Activated naive CD4-positive, alpha-beta T cell treated with anti-CD3 and anti-CD28 coated beads, Interleukin-2, amount 10 ng/mL, durations not matched to agents 7 days and 5 days (primary cell): ENCODE results near the gene FRMPD1.

ENCODE experiments used
- CTCF ChIA-PET: fragments of 350-600 bp; sonication (Branson Sonifier 250); formaldehyde crosslinking; loops from one replicate; lab custom pipeline; 2021; ENCODE audit warnings: antibody characterized with exemption; lab: Charles Lee
- DNase-seq: peaks from one replicate; pipeline ENCODE4 v3.0.0-alpha.2; 2020
- H3K27ac Mint-ChIP-seq: one replicate; pipeline ENCODE4 v1.8.0; 2021; ENCODE audit warnings: mild to moderate bottlenecking, moderate library complexity, mixed read lengths
- H3K27me3 Mint-ChIP-seq: one replicate; pipeline ENCODE4 v1.8.0; 2021; ENCODE audit warnings: mild to moderate bottlenecking, mixed read lengths
- H3K36me3 Mint-ChIP-seq: one replicate; pipeline ENCODE4 v1.8.0; 2021; ENCODE audit warnings: mixed read lengths
- H3K4me1 Mint-ChIP-seq: one replicate; pipeline ENCODE4 v1.8.0; 2021; ENCODE audit warnings: mixed read lengths
- H3K4me3 Mint-ChIP-seq: one replicate; pipeline ENCODE4 v1.8.0; 2021; ENCODE audit warnings: mild to moderate bottlenecking, moderate library complexity, mixed read lengths
- H3K9me3 Mint-ChIP-seq: one replicate; pipeline ENCODE4 v1.8.0; 2021; ENCODE audit warnings: mixed read lengths

The FRMPD1 gene

GRCh38 chr9:37715260-37715659 lies 64.5 kb downstream of the FRMPD1 start:
- H3K36me3 Mint-ChIP-seq: no peaks in the 10 kb centered on the region
- no peak overlapping the region for H3K4me3 Mint-ChIP-seq
- H3K9me3 Mint-ChIP-seq: no peaks in the 10 kb centered on the region
- no peak overlapping the region for H3K27ac Mint-ChIP-seq
- no peaks in the 10 kb centered on the region for H3K4me1 Mint-ChIP-seq
- no peak for DNase-seq
- H3K27me3 Mint-ChIP-seq: peaks cover 11% of the 10 kb centered on the region
- CTCF ChIA-PET: no interaction called here

DNA sequence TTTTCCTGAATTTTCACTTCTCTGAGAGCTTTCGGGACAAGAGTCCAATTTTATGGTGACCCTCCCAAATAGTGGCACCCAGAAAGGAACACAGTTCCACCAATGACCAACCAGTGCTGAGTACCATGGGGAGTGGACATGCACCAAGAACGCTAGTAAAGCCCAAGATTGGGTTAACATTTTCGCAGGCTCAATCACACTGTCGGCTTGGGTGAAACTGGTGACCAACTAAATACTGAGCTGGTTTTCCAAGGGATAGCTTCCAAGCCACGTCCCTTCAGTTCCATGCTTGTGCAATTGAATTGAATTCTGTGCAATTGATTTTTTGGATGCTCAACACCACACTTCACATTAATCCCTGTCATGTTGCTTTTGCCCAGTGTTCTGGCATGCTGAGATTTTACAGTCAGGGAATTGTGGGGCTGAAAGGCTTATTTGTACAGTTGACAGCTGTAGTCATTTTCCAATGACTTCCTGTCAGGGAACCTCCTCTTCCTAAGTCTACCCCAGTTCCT lies 65.3 kb downstream of the FRMPD1 start:
- Mint-ChIP-seq H3K27ac (no peak overlapping the region), H3K36me3 (no peaks in the 10 kb centered on the region), H3K27me3 (peaks cover 15% of the 10 kb centered on the region), H3K9me3 (no peaks in the 10 kb centered on the region), H3K4me1 (no peaks in the 10 kb centered on the region), H3K4me3 (no peak overlapping the region)
- DNase-seq: no peak
- CTCF ChIA-PET: no interaction called here

DNA sequence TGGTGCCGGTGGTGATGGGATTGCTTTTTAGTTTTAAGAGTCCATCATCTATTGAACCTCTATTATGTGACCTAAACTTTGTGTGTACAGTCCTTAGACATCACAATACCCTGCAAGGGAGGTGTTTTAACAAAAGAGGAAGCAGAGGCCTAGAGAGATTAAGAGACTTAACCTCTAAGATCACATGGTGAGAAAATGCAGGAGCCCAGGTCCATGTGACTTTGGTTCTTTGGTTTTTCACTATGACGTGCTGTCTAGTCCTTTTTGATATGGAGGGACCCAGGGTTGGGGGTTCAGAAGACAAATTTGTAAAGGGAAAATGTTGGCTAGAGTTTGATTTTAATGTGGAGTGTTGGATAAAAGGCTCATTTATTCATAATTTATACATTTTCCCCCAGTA lies 68.8 kb downstream of the FRMPD1 start:
- Mint-ChIP-seq H3K4me3 (no peak overlapping the region), H3K27ac (no peak overlapping the region), H3K9me3 (no peaks in the 10 kb centered on the region), H3K36me3 (no peaks in the 10 kb centered on the region), H3K4me1 (no peaks in the 10 kb centered on the region), H3K27me3 (peaks cover 16% of the 10 kb centered on the region)
- CTCF ChIA-PET: no interaction called here
- no peak for DNase-seq

- H3K27me3 Mint-ChIP-seq: peaks cover 31% of the 10 kb centered on the region
- H3K36me3 Mint-ChIP-seq: no peaks in the 10 kb centered on the region
- no peaks in the 10 kb centered on the region for H3K4me1 Mint-ChIP-seq
- no peaks in the 10 kb centered on the region for H3K9me3 Mint-ChIP-seq
- CTCF ChIA-PET: no interaction called here
- H3K4me3 Mint-ChIP-seq: no peak overlapping the region
- DNase-seq: no peak
- no peak overlapping the region for H3K27ac Mint-ChIP-seq
Observed at GRCh38 chr9:37727013-37727412, 76.3 kb downstream of the FRMPD1 start.

GRCh38 chr9:37729499-37729898 lies 78.7 kb downstream of the FRMPD1 start:
- CTCF ChIA-PET: no interaction called here
- Mint-ChIP-seq H3K4me3 (no peak overlapping the region), H3K27ac (no peak overlapping the region)

GRCh38 chr9:37730256-37730655 lies 79.5 kb downstream of the FRMPD1 start:
- no peaks in the 10 kb centered on the region for H3K4me1 Mint-ChIP-seq
- H3K4me3 Mint-ChIP-seq: no peak overlapping the region
- peaks cover 55% of the 10 kb centered on the region for H3K27me3 Mint-ChIP-seq
- no peaks in the 10 kb centered on the region for H3K36me3 Mint-ChIP-seq
- CTCF ChIA-PET: no interaction called here
- no peak for DNase-seq
- H3K27ac Mint-ChIP-seq: no peak overlapping the region
- no peaks in the 10 kb centered on the region for H3K9me3 Mint-ChIP-seq

More at GRCh38 chr9:37729499-37729898, 78.7 kb downstream of the FRMPD1 start:
- DNase-seq: no peak
- Mint-ChIP-seq H3K36me3 (no peaks in the 10 kb centered on the region), H3K4me1 (no peaks in the 10 kb centered on the region), H3K27me3 (peaks cover 51% of the 10 kb centered on the region), H3K9me3 (no peaks in the 10 kb centered on the region)

DNA sequence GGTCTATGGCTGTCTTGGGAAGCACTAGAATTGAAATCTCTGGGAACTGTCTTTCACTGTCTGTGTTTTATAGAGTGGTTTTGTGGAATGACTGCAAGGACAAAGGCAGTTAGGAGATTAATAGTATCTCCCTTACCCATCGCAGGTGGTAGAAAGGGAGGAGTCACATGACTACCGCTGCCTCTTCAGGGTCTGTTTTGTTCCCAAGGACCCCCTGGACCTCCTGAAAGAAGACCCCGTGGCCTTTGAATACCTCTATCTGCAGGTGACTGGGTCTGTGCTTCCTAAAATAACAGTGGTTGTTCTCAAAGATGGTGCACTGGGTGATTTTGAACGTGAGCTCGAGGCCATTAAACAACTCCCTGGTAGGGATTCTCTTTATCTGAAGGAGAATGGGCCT lies 80.1 kb downstream of the FRMPD1 start:
- Mint-ChIP-seq H3K4me3 (no peak overlapping the region), H3K27me3 (peaks cover 55% of the 10 kb centered on the region), H3K9me3 (no peaks in the 10 kb centered on the region), H3K4me1 (no peaks in the 10 kb centered on the region), H3K27ac (no peak overlapping the region), H3K36me3 (no peaks in the 10 kb centered on the region)
- no peak for DNase-seq
- CTCF ChIA-PET: no interaction called here

GRCh38 chr9:37732086-37732741 lies 81.5 kb downstream of the FRMPD1 start:
- H3K4me1 Mint-ChIP-seq: no peaks in the 10 kb centered on the region
- DNase-seq: no peak
- CTCF ChIA-PET: no interaction called here
- peaks cover 50% of the 10 kb centered on the region for H3K27me3 Mint-ChIP-seq
- H3K4me3 Mint-ChIP-seq: no peak overlapping the region
- H3K27ac Mint-ChIP-seq: no peak overlapping the region
- no peaks in the 10 kb centered on the region for H3K9me3 Mint-ChIP-seq
- no peaks in the 10 kb centered on the region for H3K36me3 Mint-ChIP-seq

- Mint-ChIP-seq H3K27me3 (peaks cover 50% of the 10 kb centered on the region), H3K27ac (no peak overlapping the region), H3K4me3 (no peak overlapping the region), H3K9me3 (no peaks in the 10 kb centered on the region), H3K4me1 (no peaks in the 10 kb centered on the region), H3K36me3 (no peaks in the 10 kb centered on the region)
- no peak for DNase-seq
- CTCF ChIA-PET: no interaction called here
Observed at GRCh38 chr9:37732952-37733351, 82.2 kb downstream of the FRMPD1 start.

GRCh38 chr9:37739222-37739621 lies 88.5 kb downstream of the FRMPD1 start:
- CTCF ChIA-PET: no interaction called here
- Mint-ChIP-seq H3K27ac (no peak overlapping the region), H3K4me3 (no peak overlapping the region), H3K4me1 (no peaks in the 10 kb centered on the region), H3K9me3 (no peaks in the 10 kb centered on the region), H3K27me3 (peaks cover 24% of the 10 kb centered on the region), H3K36me3 (no peaks in the 10 kb centered on the region)
- no peak for DNase-seq

DNA sequence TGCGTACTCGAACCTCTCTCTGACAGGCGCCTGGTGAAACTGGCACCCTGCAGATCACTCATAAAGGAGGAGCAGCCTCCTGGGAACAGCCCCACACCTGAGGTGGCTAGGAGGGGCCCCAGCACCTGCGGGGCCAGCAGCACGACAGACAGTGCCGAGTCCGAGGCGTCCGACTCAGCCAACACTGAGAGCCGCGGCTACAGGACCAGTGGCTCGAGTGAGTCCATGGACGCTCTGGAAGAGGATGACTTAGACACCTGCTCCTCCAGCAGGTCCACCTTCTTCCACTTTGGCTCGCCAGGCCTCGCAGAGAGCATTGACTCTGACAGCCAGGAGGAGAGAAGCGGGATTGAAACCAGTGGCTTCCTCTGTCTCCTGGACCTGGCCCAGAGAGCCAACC lies 89.4 kb downstream of the FRMPD1 start:
- H3K9me3 Mint-ChIP-seq: no peaks in the 10 kb centered on the region
- H3K27me3 Mint-ChIP-seq: peaks cover 23% of the 10 kb centered on the region
- no peak overlapping the region for H3K4me3 Mint-ChIP-seq
- H3K4me1 Mint-ChIP-seq: no peaks in the 10 kb centered on the region
- CTCF ChIA-PET: no interaction called here
- H3K36me3 Mint-ChIP-seq: no peaks in the 10 kb centered on the region
- no peak for DNase-seq
- no peak overlapping the region for H3K27ac Mint-ChIP-seq

DNA sequence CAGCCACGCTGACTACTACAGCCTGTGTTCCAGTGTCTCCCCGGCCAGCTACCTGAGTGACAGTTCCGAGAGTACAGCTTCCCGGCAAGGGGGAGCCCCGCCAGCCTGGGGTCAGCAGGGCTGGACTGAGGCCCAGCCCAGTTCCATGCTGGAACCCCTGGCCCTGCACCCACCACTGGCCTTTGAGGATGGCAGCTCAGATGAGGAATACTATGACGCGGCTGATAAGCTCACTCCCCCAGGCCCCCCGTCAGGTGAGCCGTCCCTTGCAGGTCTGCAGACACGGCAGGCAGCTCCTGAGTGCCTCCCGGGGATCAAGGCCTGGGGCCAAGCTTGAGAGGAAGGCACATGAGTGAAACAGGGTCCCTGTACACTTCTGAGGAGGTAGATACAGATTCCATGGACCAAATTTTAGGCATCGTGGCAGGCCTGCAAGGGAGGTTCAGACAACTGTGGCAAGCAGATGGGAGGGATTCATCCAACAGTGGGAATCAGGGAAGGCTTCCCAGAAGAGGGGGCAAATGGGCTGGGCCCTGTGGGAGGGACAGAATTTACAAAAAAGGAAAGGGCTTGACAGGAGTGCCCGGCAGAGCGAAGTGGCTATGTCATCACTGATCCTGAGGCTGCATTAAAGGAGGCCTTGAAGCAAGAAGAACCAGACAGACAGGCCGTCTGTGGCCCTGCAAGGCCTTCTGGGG lies 90.0 kb downstream of the FRMPD1 start:
- no peaks in the 10 kb centered on the region for H3K9me3 Mint-ChIP-seq
- no peak overlapping the region for H3K4me3 Mint-ChIP-seq
- H3K27ac Mint-ChIP-seq: no peak overlapping the region
- no peaks in the 10 kb centered on the region for H3K4me1 Mint-ChIP-seq
- CTCF ChIA-PET: no interaction called here
- no peaks in the 10 kb centered on the region for H3K36me3 Mint-ChIP-seq
- DNase-seq: no peak
- H3K27me3 Mint-ChIP-seq: peaks cover 23% of the 10 kb centered on the region

DNA sequence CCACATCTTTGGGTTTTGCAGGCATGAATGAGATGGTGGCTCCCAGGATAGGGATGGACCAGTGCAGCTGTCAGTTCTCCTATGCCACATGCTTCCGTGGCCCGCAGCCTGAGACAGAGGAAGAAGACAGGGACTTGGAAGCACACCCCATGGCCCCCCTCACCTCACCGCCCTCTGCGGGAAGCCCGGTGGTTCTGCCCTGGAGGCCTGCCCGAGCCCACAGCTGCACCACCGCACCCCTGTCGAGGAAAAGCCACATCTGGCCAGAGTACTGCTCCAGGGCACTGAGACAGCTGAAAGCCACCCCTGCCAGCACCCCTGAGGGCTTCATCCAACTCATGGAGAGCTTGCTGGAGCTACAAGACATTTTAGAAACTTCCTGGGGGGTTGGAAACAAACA lies 95.2 kb downstream of the FRMPD1 start:
- H3K27ac Mint-ChIP-seq: no peak overlapping the region
- H3K36me3 Mint-ChIP-seq: no peaks in the 10 kb centered on the region
- DNase-seq: no peak
- peaks cover 11% of the 10 kb centered on the region for H3K27me3 Mint-ChIP-seq
- no peak overlapping the region for H3K4me3 Mint-ChIP-seq
- H3K4me1 Mint-ChIP-seq: no peaks in the 10 kb centered on the region
- CTCF ChIA-PET: no interaction called here
- no peaks in the 10 kb centered on the region for H3K9me3 Mint-ChIP-seq

GRCh38 chr9:37746448-37747270 lies 95.9 kb downstream of the FRMPD1 start:
- Mint-ChIP-seq H3K27ac (no peak overlapping the region), H3K36me3 (no peaks in the 10 kb centered on the region), H3K4me3 (no peak overlapping the region), H3K4me1 (no peaks in the 10 kb centered on the region), H3K27me3 (peaks cover 8% of the 10 kb centered on the region), H3K9me3 (no peaks in the 10 kb centered on the region)
- no peak for DNase-seq
- CTCF ChIA-PET: interaction anchor here (1.2 kb wide), 1 partner anchor 10 kb away, joined by 3 read pairs; no protein-coding TSS in a partner anchor
